DMS153 (cell line): ENCODE measurements around the gene GMDS.
"Not testable (repeated sequence)": the region's sequence is repeated elsewhere in the genome, so short reads cannot be mapped to it uniquely, and the experiment has no call there.

ENCODE experiments used
- DNase-seq: peaks from one replicate; lab custom pipeline; 2025; lab: John Stamatoyannopoulos, UW

The GMDS gene

DNA sequence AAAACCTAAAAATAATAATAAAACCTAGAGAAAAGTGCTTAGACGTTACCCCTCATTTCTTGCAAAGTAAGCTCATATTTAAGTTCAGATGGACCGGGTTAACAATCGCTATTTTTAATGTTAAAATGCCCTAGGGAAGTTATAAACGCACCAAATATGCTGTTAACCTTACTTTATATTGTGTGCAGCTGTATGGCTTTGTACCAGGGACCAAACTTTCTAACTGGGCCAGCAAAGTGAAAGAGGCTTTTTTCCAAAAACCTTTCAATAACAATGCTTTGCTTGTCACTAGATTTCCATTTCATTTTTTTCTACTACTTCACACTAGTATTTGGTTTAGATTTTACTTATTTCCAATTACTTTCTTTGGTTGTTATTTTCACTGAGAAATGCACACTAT lies 387.2 kb downstream of the GMDS start:
- no peak for DNase-seq

DNA sequence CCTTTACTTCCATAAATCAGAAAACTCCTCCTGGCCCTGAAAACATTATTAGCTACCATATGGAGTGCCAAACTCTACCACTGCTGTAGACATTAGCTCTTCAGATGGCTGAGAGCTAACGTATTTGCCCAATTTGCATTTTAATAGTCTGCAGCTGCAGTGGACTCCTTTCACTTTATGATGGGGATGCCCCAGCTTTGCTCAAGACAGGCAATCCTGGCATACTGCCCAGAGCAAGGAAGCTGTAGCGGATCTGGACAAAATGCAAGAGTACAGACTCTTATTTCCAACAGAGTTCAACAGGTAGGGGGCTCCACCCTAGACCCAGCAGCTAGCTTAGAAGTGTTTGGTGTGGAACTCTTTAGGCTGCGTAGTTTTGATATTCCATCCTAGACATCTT lies 389.0 kb downstream of the GMDS start:
- DNase-seq, result peak; percentile 82

DNA sequence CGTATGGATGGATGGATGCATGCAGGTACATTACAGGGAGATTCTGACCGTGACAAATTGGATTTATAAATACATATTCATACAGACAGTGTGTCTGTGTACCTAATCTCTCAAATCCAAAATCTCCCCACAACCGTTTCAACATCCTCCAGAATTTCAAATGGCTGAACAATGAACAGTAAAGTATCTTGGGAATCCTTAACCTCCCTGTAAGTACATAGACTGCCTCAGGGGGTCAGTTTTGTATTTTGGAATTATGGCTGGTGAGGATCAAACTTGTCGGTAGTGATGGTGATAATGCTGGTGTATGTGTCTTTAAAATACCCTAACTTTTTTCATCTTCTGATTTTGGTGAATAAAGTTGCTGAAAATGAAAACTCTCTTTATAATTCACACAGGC lies 389.5 kb downstream of the GMDS start:
- no peak for DNase-seq

DNA sequence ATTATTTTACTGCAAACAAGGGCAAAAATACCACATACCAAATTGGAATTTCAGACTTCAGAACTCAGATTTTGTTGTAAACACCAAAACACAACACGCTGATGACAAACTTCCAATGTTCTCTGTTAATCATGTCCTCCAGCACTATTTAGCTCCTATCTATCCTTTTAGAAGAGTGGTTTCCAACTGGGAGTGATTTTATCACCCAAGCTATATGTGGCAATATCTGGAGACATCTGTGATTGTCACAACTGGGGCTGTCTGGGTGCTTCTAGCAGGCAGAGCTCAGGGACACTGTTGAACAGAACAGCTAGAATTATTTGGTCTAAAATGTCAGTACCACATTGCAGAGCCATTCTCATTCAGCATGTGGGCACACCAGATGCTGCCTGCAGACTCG lies 391.1 kb downstream of the GMDS start:
- DNase-seq, result no peak

DNA sequence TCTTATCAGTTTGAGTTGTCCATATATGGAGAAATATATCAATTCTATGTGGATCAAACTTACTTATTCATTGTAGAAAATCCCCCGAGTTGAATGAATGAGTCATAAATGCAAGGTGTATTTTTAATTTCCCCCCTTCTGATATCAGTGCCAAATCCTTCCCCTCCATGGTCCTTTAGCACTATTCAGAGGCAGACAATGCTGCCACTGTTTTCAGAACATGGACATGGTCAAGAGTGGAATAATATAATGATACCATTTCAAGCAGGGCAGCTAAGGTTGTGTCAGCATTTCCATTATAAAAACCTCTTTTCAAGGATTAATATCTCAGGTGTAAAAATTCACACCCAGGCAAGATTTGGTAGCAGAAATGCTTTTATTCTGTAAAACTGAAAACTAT lies 391.6 kb downstream of the GMDS start:
- no peak for DNase-seq

DNA sequence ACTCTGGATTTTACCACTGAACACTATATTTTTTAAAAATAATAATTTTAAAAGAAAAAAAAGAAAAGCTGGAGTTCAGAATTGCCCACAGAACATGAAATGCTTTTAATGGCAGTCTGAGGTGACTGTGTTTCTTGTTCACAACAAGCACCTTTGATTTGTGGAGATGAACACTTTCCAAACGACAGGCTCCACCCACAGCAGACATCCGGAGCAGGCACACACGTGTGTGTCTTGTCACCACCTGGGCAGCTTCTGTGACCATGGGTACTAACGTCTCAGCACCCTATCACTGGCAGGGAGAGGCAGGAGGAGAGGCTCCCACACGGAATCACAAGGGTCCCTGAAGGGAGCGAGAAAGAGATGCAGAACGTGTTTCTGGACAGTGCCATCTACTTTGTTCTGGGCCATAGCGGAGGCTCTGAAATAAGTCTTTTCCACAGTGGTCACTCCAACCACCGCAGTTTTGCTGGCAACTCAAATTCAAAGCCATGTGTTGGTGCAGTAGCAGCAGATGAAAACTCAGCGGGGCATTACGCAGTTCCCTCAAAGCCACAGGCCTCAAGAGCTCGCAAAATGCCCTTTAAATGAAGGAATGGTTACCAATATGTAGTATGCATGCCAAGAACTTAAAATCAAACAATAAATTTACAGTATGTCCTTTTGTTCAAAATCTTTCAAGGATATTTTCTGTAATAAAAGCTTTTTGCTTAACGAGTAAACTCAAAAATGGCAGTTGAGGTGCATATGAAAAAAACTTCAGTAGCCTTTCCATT lies 393.5 kb downstream of the GMDS start:
- no peak for DNase-seq

DNA sequence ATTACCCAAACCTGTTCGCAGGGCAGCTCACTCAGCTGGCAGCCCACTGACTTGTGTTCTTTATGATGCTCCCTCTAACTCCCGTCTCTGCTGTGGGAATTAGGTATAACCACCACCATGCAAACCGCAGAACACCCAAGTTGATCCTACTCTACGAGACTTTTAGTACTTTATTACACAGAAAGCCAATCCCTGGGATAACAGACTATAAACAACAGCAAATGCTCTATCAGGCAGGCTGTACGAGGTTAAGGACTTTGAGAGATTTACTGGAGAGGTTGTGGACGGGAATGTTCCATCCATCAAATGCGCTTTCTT lies 394.6 kb downstream of the GMDS start:
- no peak for DNase-seq

DNA sequence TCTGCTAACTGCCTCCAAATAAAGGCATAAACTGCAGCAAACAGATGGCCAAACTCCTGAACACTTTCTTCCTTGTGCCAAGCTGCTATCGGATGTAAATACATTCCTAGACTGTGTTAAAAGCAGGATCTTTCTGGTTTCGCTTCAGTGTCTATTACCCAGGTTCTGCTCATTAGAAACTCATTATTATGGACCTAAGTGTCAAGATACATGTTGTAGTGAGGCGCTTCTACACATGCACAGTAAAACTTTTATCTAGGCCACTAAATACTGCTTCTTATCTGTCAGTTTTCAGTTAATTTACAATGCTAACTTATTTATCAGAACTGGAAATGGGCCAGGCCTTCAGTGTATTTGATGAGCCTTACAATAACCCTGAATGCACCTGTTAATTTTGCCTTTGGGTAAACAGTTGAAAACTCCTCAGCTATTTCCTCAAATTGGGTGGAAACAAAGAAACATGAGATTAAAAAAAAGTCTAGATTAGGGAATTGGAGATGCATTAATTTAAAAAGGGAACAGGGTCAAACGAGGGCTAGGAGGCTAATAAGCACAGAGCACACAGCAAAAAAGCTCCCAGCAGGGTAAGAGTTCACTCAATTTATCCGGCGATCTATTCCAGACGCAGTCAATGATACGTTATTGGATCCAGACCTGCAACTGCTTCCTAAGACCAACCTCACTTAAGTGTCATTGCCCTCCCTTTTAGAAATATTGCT lies 395.1 kb downstream of the GMDS start:
- DNase-seq, result no peak

DNA sequence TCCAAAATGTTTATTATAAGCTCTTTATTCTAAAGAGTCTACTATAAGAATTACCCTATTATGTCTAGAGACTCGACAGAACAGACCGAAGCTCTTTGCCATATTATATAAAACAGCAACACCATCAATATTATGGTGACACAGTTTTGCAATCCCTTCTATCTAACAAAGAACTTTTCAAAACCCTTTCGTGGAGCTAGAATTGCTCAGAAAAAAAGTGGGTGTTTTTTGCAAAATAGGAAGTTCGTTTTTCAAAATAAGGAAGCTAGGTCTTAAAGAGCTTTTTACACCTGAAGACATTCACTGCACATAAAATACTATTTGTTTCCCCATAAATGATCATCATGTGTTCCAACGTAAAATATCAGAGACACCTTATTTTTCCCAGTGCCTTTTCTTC lies 395.7 kb downstream of the GMDS start:
- no peak for DNase-seq

DNA sequence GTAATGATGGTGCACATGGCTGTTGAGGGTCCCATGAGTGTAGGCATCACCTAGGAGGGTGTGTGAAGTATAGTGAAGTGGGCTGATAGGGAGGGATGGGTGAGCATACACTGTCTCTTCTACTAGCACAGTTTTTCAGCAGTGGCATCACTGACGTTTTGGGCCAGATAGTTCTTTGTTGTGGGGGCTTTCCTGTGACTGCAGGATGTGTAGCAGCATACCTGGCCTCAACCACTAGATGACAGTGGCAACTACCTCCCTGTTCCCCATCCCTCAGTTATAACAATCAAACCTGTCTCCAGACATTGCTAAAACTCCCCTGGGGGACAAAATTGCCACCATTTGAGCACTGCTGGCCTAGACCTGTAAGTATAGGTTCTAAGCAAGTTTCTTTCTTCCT lies 396.7 kb downstream of the GMDS start:
- no peak for DNase-seq

DNA sequence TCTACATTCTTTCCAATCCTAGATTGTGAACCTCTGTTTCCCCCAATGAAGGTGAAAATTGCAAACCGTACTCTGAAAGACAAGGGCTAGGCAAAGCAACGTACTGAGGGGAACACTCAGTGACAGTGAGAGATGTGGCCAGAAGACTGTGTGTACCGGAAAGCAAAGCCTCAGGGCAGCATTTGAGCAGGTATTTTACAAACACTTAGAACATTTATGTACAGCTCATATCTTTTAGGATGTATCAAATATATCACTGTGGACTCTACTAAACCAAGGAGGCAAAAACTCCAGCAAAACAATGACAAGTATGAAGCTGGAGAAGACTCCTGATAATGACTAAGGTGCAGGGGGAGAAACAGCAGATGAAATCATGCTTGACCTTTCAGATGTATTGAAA lies 398.8 kb downstream of the GMDS start:
- no peak for DNase-seq

DNA sequence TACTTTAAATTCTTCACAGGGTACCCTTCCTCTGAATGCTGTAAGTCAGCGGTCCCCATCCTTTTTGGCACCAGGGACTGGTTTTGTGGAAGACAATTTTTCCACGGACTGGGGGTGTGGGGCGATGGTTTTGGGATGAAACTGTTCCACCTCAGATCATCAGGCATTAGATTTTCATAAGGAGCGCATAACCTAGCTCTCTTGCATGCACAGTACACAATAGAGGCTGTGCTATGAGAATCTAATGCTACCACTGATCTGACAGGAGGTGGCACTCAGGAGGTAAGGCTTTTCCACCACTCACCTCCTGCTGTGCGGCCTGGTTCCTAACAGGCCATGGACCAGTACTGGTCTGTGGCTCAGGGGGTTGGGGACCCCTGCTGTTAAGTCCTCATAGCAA lies 399.9 kb downstream of the GMDS start:
- not testable (repeated sequence) for DNase-seq

DNA sequence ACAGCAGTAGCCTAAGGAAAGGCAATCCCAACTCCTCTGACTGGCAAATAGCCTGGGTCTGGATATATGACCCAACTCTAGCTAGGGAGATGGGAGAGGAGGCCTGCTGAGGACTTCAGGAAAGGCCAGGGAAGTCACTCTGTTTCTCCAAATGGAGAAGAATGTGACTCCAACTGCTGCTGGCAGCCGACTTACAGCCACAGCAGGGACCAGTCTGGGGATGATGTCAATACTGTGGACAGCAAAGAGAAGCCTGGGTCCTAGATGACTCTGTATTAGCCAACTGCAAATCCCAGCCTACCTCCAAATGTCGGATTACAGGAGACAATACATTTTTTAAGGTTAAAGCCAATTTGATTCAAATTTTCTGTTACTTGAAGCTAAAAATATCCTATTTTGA lies 403.1 kb downstream of the GMDS start:
- DNase-seq, result no peak

DNA sequence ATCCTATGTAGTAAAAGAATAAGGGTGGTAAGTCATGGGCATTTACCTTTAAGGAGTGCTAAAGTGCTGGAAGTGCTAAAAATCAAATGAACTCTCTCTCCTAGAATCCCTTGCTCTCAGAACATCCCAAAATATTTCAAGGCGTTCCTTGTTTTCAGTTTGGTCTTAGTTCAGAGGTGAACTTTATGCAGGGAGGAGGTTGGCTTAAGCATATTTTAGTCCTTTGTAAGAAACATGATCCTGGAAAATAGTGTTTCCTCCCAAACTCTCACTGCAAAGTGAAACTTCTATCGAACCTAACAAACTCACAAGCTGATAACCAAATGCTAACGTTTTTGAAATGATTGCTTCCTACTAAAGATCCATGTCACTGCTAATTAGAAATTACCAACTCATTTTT lies 404.3 kb downstream of the GMDS start:
- DNase-seq, result no peak

DNA sequence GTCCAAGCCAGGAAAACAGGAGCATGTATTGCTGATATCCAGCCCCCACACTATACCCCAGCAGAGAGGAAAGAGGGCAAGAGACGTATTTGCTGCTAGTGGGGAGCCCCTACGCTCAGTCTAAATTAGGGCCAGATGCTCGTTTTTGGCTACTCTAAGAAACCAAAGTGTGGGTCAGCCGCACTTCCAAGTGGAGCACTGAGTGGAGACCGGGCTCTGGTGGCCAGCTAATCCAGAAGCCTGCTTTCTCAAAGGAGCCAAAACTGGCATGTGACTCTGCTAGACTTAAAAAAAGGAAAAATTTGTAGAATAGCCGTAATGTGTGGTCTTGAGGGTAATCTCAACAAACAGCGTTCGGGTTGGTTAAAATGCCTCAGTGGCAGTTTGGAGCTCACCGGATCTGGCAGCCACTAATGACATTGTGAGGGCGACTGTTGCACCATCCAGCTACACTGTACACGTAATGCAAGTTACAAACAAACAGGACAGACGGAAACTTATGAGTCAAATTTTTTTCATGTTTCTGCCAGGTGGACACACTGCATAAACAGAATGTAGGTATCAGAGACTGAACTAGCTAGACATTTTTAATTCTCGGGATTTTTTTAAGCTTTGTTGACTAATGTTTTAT lies 404.8 kb downstream of the GMDS start:
- DNase-seq, result no peak

DNA sequence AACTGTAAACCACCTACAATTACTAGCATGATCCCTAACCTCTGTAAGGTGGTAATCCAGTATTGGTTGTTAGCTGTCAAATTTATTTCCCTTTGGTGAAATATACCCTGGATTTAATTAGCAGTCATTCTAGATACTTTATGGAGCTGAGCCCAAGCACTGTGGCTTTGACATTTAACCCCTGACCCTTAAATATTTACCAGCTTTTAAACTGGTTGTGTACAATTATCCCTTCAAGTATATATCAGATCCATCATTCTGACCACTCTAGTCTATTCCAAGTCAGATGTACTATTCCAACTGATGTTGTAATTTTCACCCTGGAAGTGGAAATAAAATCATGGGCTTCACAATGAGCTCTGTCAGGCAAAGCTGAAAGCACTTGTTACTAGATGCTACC lies 406.0 kb downstream of the GMDS start:
- no peak for DNase-seq

DNA sequence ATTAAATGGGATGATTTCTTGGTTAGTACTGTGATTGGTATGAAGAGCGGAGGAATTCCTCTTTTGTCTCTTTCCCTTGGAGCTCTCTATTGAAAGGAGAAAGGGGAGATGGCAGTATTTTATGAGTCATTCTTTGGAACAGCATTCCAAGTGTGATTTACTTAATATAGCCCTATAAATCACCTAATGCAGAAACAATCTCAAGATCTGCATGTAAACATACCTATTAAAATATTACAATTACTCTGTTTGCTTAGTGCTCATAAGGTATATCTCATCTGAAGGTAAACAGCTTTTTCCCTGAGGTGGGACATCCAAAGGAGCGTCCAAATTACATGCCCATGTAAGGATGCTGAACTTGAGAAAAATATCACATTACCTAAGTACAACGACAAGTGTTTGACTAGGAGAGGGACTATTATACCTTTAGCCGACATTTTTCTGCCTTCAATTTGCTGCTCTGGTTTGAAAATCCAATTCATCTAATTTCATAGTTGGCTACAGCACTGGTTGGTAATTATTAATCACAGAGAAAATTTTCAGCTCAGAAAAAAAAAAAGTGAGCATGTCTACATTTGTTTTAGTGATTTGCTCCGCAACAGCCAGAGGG lies 406.7 kb downstream of the GMDS start:
- DNase-seq, result no peak

DNA sequence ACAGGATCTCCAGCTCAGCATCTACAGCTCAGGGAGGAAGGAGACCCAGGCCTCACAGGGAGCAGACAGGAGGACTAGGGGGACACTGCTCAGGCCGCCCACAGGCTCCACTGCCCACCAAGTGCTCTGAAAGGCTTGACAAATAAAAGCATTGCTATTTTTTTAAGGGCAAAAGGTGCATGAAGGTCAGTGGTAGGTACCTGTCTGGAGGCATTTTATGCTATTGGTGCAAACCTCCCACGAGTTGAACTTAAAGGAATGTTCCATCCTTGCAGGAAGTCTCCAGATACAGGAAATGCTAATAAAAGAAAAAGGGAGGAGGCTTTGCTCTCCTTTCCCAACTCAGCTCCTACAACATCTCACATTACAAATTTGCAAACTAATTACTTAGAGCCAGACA lies 407.6 kb downstream of the GMDS start:
- no peak for DNase-seq

DNA sequence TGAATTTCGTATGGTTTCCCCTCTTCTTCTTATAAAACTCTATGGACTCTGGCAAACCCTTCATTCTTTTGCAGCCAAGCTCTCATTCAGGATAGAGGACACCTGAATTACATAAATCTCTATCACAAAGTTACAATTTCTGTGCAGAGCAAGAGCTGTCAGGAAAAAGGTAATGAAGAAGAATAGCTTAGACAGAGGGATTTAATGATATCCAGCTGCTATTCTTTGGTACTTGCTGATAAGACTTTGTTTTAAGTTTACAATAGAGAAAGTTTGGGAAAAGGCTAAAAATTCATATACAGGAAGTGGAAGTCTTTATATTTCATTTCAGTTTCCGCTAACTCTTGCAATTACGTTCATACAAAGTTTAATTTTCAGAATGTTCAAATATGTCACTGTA lies 408.7 kb downstream of the GMDS start:
- DNase-seq, result no peak

DNA sequence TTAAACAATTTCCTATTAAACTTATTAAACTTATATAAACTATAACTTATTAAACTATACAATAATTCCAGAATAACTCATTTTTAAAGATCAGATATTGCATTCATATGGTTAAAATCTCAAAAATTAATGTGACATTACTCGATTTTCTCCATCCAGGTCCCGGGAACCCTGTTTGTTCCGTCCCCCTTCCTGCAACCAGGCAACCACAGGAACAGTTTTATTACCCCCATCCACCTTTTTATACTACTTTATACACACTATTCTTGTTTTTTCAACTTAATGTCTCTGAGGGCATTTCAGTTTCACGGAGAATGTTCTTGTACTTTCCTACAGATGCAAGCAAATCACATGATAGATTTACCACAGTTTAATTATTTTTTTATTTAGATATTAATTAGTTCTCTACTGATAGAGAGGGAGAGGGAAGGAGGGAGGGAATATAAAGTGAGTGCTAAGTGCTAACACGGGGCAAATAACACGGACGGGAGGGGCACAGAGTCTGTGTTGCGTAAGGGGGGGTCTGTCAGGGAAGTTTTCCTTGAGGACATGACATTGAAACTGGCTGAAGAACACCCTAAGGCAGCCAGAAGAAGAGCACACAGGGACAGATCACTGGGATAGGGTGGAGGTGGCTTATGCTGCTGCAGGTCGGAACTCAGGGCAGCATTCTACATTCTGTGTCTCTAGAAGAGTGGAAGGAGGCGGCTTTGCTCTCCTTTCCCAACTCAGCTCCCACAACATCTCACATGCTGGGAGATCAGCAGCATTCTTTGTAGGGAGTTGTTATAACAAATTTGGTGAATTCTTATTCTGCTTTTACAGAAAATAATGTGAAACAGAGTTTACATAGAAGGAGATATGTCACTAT lies 410.5 kb downstream of the GMDS start:
- DNase-seq, result no peak

DNA sequence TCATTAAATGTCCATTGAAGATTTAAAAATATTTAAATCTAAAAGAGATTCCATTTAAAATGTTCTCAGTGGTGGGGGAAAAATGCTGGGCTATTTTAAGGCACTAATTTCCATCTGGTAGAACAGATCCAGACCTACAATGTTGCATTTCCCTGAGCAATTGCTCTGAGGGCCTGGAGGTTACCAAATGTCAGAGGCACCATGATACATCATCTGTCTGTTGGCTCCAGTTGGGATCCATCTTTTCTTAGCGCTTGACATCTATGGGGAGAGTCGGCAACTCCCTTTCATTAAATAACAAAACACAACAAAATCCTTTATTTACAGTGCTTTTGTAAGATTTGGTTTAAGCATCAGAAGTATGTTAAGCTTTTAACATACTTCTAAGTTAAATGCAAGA lies 411.2 kb downstream of the GMDS start:
- no peak for DNase-seq
